Measurements from ENCODE around the gene DCAF4. TPM values are rescaled to one million over a fixed set of nuclear protein-coding genes. Genes with fewer than 3 reads are reported as not detected.

The DCAF4 gene
- total and polyA plus RNA-seq, 5 donors from 2014 or later, result 7.1 to 32.6 (median 10.6) TPM

DNA sequence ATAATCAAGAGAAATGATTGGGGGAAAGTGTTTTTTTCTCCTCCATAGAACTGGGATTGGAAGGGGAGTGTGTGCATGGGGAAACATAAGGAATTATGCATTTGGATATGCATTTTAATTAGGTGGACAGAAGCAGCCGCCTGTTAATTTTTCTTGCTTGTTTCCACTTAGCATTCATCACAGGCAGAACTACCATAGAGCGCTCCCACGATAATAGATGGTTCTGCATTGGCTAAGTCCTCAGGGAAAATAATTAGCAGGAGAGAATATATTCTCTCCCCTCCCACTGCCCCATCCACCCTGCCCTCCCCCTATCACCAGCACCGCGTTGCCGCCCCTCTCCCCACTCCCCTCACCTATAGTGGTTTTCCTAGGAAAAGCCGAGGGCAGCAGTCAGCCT, 43.8 kb upstream of the DCAF4 start:
- Histone ChIP-seq H3K27me3 (ENCODE audit: control insufficient read depth, insufficient read depth, low read length) (no peaks in the 10 kb centered on the region), H3K27ac (ENCODE audit: insufficient read depth, low read length, poor library complexity, severe bottlenecking) (no peak overlapping the region), H3K36me3 (ENCODE audit: control insufficient read depth, insufficient read depth, low read length) (no peaks in the 10 kb centered on the region), H3K4me3 (ENCODE audit: low read depth, low read length) (no peak overlapping the region), H3K9me3 (ENCODE audit: control insufficient read depth in 2 of 2, low read length in 2 of 2) (no peaks in the 10 kb centered on the region), H3K4me1 (ENCODE audit: control insufficient read depth, insufficient read depth, low read length, poor library complexity, severe bottlenecking) (no peaks in the 10 kb centered on the region)
- peaks cover 0 to 3% (median 0%) of the 10 kb centered on the region in 7 donors for H3K9me3 Mint-ChIP-seq
- peak overlapping the region in 1 of 4 donors; percentile 24 for H3K4me3 Mint-ChIP-seq
- H3K27me3 Mint-ChIP-seq, result peaks cover 8% of the 10 kb centered on the region
- ATAC-seq (ENCODE audit: low read depth in 2 of 2) (no peak), DNase-seq (no peak)
- no peaks in the 10 kb centered on the region for H3K36me3 Mint-ChIP-seq
- H3K27ac Mint-ChIP-seq, result no peak overlapping the region
- H3K4me1 Mint-ChIP-seq, result peaks cover 0 to 6% (median 0%) of the 10 kb centered on the region in 4 donors

DNA sequence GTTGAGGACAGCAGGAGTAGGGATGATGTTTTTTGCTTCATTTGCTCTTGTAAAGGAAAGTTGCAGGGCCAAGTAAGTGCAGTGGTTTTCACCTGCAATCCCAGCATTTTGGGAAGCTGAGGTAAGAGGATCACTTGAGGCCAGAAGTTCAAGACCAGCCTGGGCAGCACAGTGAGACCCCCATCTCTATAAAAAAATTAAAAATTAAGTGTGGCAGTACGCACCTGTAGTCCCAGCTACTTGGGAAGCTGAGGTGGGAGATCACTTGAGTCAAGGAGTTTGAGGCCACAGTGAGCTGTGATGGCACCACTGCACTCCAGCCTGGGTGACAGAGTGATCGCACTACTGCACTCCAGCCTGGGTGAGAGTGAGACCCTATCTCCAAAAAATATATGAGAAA, 43.2 kb upstream of the DCAF4 start:
- peaks cover 0 to 3% (median 0%) of the 10 kb centered on the region in 7 donors for H3K9me3 Mint-ChIP-seq
- no peaks in the 10 kb centered on the region for H3K36me3 ChIP-seq (ENCODE audit: control insufficient read depth, insufficient read depth, low read length)
- no peak overlapping the region for H3K4me3 ChIP-seq (ENCODE audit: low read depth, low read length)
- H3K27me3 ChIP-seq (ENCODE audit: control insufficient read depth, insufficient read depth, low read length), result peaks cover 3% of the 10 kb centered on the region
- no peaks in the 10 kb centered on the region for H3K4me1 ChIP-seq (ENCODE audit: control insufficient read depth, insufficient read depth, low read length, poor library complexity, severe bottlenecking)
- no peak for DNase-seq
- H3K36me3 Mint-ChIP-seq, result no peaks in the 10 kb centered on the region
- H3K27me3 Mint-ChIP-seq, result peaks cover 10% of the 10 kb centered on the region
- no peak for ATAC-seq (ENCODE audit: low read depth in 2 of 2)
- no peak overlapping the region for H3K27ac Mint-ChIP-seq
- H3K4me3 Mint-ChIP-seq, result no peak overlapping the region
- no peaks in the 10 kb centered on the region for H3K9me3 ChIP-seq (ENCODE audit: control insufficient read depth in 2 of 2, low read length in 2 of 2)
- H3K27ac ChIP-seq (ENCODE audit: insufficient read depth, low read length, poor library complexity, severe bottlenecking), result no peak overlapping the region
- peaks cover 0 to 6% (median 0%) of the 10 kb centered on the region in 4 donors for H3K4me1 Mint-ChIP-seq

DNA sequence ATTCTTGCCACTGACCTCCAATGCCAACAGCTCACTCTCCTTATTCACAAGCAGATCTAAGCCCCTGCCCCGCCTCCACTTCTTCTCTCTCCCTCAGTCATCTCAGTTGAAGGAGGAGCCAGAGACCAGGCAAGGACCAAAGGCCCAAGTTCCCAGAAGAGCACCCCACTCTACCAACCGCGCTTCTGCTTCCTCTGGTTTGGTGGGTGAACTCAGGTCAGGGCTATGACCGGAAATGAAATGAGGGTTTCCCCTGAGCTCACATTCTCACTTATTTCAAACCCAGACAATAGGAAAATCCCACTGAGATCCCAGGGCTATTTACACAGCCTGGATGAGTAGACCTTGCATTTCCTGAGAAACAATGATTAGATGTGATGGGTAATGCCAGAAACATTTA, 42.3 kb upstream of the DCAF4 start:
- Mint-ChIP-seq H3K4me1 (peaks cover 0 to 6% (median 0%) of the 10 kb centered on the region in 4 donors), H3K27ac (no peak overlapping the region), H3K4me3 (no peak overlapping the region), H3K36me3 (no peaks in the 10 kb centered on the region), H3K9me3 (peaks cover 0 to 5% (median 0%) of the 10 kb centered on the region in 7 donors), H3K27me3 (peaks cover 10% of the 10 kb centered on the region)
- no peaks in the 10 kb centered on the region for H3K9me3 ChIP-seq (ENCODE audit: control insufficient read depth in 2 of 2, low read length in 2 of 2)
- DNase-seq, result peak in 1 of 3 donors; percentile 15
- no peaks in the 10 kb centered on the region for H3K4me1 ChIP-seq (ENCODE audit: control insufficient read depth, insufficient read depth, low read length, poor library complexity, severe bottlenecking)
- no peak overlapping the region for H3K27ac ChIP-seq (ENCODE audit: insufficient read depth, low read length, poor library complexity, severe bottlenecking)
- H3K27me3 ChIP-seq (ENCODE audit: control insufficient read depth, insufficient read depth, low read length), result peaks cover 4% of the 10 kb centered on the region
- no peak overlapping the region for H3K4me3 ChIP-seq (ENCODE audit: low read depth, low read length)
- H3K36me3 ChIP-seq (ENCODE audit: control insufficient read depth, insufficient read depth, low read length), result no peaks in the 10 kb centered on the region
- no peak for ATAC-seq (ENCODE audit: low read depth in 2 of 2)

DNA sequence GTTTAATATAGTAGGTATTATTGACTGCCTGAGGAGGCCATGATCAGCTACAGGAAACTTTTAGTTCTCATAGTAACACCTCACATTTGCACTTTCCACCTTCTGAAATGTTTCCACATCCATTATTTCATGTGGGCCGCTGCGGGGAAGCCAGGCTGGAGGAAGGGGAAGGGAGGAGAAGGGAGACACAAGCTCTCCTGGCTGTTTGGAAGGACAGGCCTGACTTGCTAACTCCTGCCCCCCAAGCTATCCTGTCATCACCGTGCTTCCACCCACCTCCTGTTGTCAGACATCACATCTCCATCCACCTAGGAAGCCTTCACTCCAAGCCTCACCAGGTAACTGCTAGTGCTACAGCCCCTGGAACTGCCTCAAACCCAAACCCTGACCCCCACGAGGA, 41.9 kb upstream of the DCAF4 start:
- DNase-seq, result no peak
- H3K27ac Mint-ChIP-seq, result no peak overlapping the region
- no peak for ATAC-seq (ENCODE audit: low read depth in 2 of 2)

DNA sequence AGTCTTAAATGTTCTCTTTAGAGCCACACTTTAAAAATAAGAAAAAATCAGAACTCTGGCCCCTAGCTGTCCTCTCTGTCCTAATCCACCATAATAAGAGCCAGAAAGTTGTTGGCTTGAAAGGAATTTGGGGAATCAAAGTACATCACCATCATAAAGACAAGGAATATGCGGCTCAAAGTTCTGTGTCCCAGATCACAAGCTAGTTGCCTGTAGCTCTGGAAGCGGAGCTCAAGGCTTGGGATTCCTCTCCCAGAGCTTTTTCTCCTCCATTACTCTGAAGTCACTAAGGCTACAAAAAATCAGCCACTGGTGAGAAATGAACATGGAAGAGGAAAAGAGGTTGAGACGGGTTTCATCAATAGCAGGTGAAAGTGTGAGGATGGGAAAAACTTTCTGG, 38.8 kb upstream of the DCAF4 start:
- ATAC-seq (ENCODE audit: low read depth in 2 of 2) (no peak), DNase-seq (no peak)
- Histone ChIP-seq H3K27me3 (ENCODE audit: control insufficient read depth, insufficient read depth, low read length) (peaks cover 20% of the 10 kb centered on the region), H3K4me3 (ENCODE audit: low read depth, low read length) (no peak overlapping the region), H3K27ac (ENCODE audit: insufficient read depth, low read length, poor library complexity, severe bottlenecking) (no peak overlapping the region), H3K36me3 (ENCODE audit: control insufficient read depth, insufficient read depth, low read length) (no peaks in the 10 kb centered on the region), H3K4me1 (ENCODE audit: control insufficient read depth, insufficient read depth, low read length, poor library complexity, severe bottlenecking) (peaks cover 10% of the 10 kb centered on the region), H3K9me3 (ENCODE audit: control insufficient read depth in 2 of 2, low read length in 2 of 2) (no peaks in the 10 kb centered on the region)
- Mint-ChIP-seq H3K27ac (peak overlapping the region in 1 of 3 donors; percentile 24), H3K4me3 (no peak overlapping the region), H3K4me1 (peaks cover 0 to 11% (median 8%) of the 10 kb centered on the region in 4 donors), H3K36me3 (no peaks in the 10 kb centered on the region), H3K9me3 (peaks cover 0 to 5% (median 0%) of the 10 kb centered on the region in 7 donors), H3K27me3 (peaks cover 26% of the 10 kb centered on the region)

More for the DNA sequence above, 41.9 kb upstream of the DCAF4 start:
- Histone ChIP-seq H3K27me3 (ENCODE audit: control insufficient read depth, insufficient read depth, low read length) (peaks cover 4% of the 10 kb centered on the region), H3K36me3 (ENCODE audit: control insufficient read depth, insufficient read depth, low read length) (no peaks in the 10 kb centered on the region), H3K4me3 (ENCODE audit: low read depth, low read length) (no peak overlapping the region), H3K4me1 (ENCODE audit: control insufficient read depth, insufficient read depth, low read length, poor library complexity, severe bottlenecking) (no peaks in the 10 kb centered on the region), H3K27ac (ENCODE audit: insufficient read depth, low read length, poor library complexity, severe bottlenecking) (no peak overlapping the region), H3K9me3 (ENCODE audit: control insufficient read depth in 2 of 2, low read length in 2 of 2) (no peaks in the 10 kb centered on the region)
- no peak overlapping the region for H3K4me3 Mint-ChIP-seq
- peaks cover 0 to 6% (median 0%) of the 10 kb centered on the region in 4 donors for H3K4me1 Mint-ChIP-seq
- peaks cover 0 to 5% (median 0%) of the 10 kb centered on the region in 7 donors for H3K9me3 Mint-ChIP-seq
- no peaks in the 10 kb centered on the region for H3K36me3 Mint-ChIP-seq
- H3K27me3 Mint-ChIP-seq, result peaks cover 10% of the 10 kb centered on the region

DNA sequence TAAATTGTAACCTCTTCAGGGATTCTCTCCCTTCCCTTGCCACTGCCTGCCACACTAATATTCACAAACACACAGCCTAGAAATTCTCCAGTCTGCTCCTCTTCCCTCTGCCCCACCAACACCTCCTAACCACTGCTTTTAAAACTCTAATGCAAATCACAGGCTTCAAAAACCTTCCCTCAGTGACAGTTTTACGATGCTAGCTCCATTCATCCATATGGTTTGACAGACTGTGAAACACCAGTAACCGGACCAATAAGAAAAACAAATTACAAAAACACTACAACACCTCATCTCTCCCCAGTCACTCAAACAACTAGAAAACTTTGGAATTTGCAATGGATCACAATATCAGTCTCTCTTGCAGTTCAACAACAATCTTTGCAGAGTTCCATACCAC, 38.1 kb upstream of the DCAF4 start:
- Mint-ChIP-seq H3K36me3 (no peaks in the 10 kb centered on the region), H3K4me3 (no peak overlapping the region), H3K9me3 (peaks cover 0 to 5% (median 0%) of the 10 kb centered on the region in 7 donors), H3K27me3 (peaks cover 28% of the 10 kb centered on the region), H3K27ac (no peak overlapping the region), H3K4me1 (peaks cover 0 to 13% (median 10%) of the 10 kb centered on the region in 4 donors)
- Histone ChIP-seq H3K27me3 (ENCODE audit: control insufficient read depth, insufficient read depth, low read length) (peaks cover 20% of the 10 kb centered on the region), H3K36me3 (ENCODE audit: control insufficient read depth, insufficient read depth, low read length) (no peaks in the 10 kb centered on the region), H3K9me3 (ENCODE audit: control insufficient read depth in 2 of 2, low read length in 2 of 2) (no peaks in the 10 kb centered on the region), H3K27ac (ENCODE audit: insufficient read depth, low read length, poor library complexity, severe bottlenecking) (no peak overlapping the region), H3K4me1 (ENCODE audit: control insufficient read depth, insufficient read depth, low read length, poor library complexity, severe bottlenecking) (peaks cover 17% of the 10 kb centered on the region), H3K4me3 (ENCODE audit: low read depth, low read length) (no peak overlapping the region)
- no peak for DNase-seq
- no peak for ATAC-seq (ENCODE audit: low read depth in 2 of 2)

DNA sequence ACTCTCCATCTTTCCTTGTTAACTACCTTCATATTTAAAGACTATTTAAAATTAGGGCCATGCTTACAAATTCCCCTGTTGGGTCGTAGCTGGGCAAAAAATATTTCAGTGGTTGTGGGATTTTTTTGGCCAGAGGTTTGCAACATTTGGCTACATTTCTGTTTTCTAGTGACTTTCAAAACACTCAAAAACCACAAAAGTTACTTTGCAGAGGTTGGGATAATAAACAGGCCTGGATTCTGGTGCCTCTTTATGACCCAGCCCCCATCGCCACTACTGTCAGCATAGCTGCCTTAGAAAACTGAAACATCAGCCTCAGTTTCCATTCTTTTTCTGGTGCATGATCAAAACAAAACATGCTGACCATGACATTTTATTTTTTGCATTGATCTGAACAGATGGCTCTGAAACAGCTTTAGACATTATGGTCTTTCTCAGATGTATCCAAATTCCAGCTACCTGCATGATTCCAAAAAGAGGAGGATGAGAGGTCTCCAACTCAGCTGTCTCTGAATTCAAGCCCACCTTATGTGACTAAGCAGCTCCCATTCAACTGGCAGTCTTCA, 37.5 kb upstream of the DCAF4 start:
- H3K36me3 ChIP-seq (ENCODE audit: control insufficient read depth, insufficient read depth, low read length), result no peaks in the 10 kb centered on the region
- peaks cover 18% of the 10 kb centered on the region for H3K4me1 ChIP-seq (ENCODE audit: control insufficient read depth, insufficient read depth, low read length, poor library complexity, severe bottlenecking)
- ATAC-seq (ENCODE audit: low read depth in 2 of 2), result no peak
- no peak for DNase-seq
- H3K4me1 Mint-ChIP-seq, result peaks cover 0 to 15% (median 10%) of the 10 kb centered on the region in 4 donors
- no peaks in the 10 kb centered on the region for H3K36me3 Mint-ChIP-seq
- H3K27ac ChIP-seq (ENCODE audit: insufficient read depth, low read length, poor library complexity, severe bottlenecking), result no peak overlapping the region
- peaks cover 30% of the 10 kb centered on the region for H3K27me3 Mint-ChIP-seq
- H3K9me3 Mint-ChIP-seq, result peaks cover 0 to 5% (median 0%) of the 10 kb centered on the region in 7 donors
- H3K9me3 ChIP-seq (ENCODE audit: control insufficient read depth in 2 of 2, low read length in 2 of 2), result no peaks in the 10 kb centered on the region
- H3K27me3 ChIP-seq (ENCODE audit: control insufficient read depth, insufficient read depth, low read length), result peaks cover 20% of the 10 kb centered on the region
- no peak overlapping the region for H3K4me3 Mint-ChIP-seq
- no peak overlapping the region for H3K27ac Mint-ChIP-seq
- H3K4me3 ChIP-seq (ENCODE audit: low read depth, low read length), result no peak overlapping the region

DNA sequence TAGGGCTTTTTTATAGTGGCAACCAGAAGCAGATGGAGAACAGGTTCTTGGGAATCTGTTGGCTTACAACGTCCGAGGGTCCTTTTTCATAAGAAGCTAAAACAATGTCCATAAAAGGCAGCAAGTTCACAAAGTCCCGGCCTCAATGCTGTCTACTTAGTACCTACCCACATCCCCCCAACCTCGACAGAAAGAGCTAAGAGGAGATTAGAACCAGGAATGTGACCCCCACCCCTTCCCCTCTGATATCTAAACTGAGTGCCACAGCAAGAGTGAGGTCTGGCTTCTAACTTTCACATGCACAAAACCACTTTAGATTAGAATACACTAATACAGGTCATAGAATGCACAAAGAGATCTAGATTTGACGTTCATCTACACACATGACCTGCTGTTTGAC, 36.9 kb upstream of the DCAF4 start:
- H3K4me1 ChIP-seq (ENCODE audit: control insufficient read depth, insufficient read depth, low read length, poor library complexity, severe bottlenecking), result peaks cover 21% of the 10 kb centered on the region
- no peak overlapping the region for H3K4me3 Mint-ChIP-seq
- no peak overlapping the region for H3K27ac ChIP-seq (ENCODE audit: insufficient read depth, low read length, poor library complexity, severe bottlenecking)
- H3K36me3 Mint-ChIP-seq, result no peaks in the 10 kb centered on the region
- peaks cover 20% of the 10 kb centered on the region for H3K27me3 ChIP-seq (ENCODE audit: control insufficient read depth, insufficient read depth, low read length)
- H3K36me3 ChIP-seq (ENCODE audit: control insufficient read depth, insufficient read depth, low read length), result no peaks in the 10 kb centered on the region
- no peak overlapping the region for H3K4me3 ChIP-seq (ENCODE audit: low read depth, low read length)
- peaks cover 36% of the 10 kb centered on the region for H3K27me3 Mint-ChIP-seq
- ATAC-seq (ENCODE audit: low read depth in 2 of 2) (no peak), DNase-seq (no peak)
- no peaks in the 10 kb centered on the region for H3K9me3 ChIP-seq (ENCODE audit: control insufficient read depth in 2 of 2, low read length in 2 of 2)
- no peak overlapping the region for H3K27ac Mint-ChIP-seq
- peaks cover 0 to 22% (median 14%) of the 10 kb centered on the region in 4 donors for H3K4me1 Mint-ChIP-seq
- H3K9me3 Mint-ChIP-seq, result peaks cover 0 to 5% (median 0%) of the 10 kb centered on the region in 7 donors

All from CD4-positive, CD25-positive, alpha-beta regulatory T cell (primary cell).